ENCODE results near the gene CGNL1.

The CGNL1 gene

GRCh38 chr15:57332326-57332725, 44.0 kb upstream of the CGNL1 start:
- no peak overlapping the region for H3K4me3 ChIP-seq (ENCODE audit: low read depth, low read length)
- no peak for TF ChIP-seq CTCF (conservative IDR thresholded peaks at IDR 0.05; ENCODE audit: low read depth, low read length)
- DNase-seq (ENCODE audit: low read depth), result no peak

- peak; percentile 80 for DNase-seq (ENCODE audit: low read depth)
- no peak for TF ChIP-seq CTCF (conservative IDR thresholded peaks at IDR 0.05; ENCODE audit: low read depth, low read length)
- no peak overlapping the region for H3K4me3 ChIP-seq (ENCODE audit: low read depth, low read length)
Observed at GRCh38 chr15:57333487-57333886, 42.8 kb upstream of the CGNL1 start.

- no peak for TF ChIP-seq CTCF (conservative IDR thresholded peaks at IDR 0.05; ENCODE audit: low read depth, low read length)
Observed at GRCh38 chr15:57334257-57334656, 42.0 kb upstream of the CGNL1 start.

GRCh38 chr15:57335293-57335715, 41.0 kb upstream of the CGNL1 start:
- no peak for TF ChIP-seq CTCF (conservative IDR thresholded peaks at IDR 0.05; ENCODE audit: low read depth, low read length)
- DNase-seq (ENCODE audit: low read depth), result no peak
- no peak overlapping the region for H3K4me3 ChIP-seq (ENCODE audit: low read depth, low read length)

More at GRCh38 chr15:57334257-57334656, 42.0 kb upstream of the CGNL1 start:
- H3K4me3 ChIP-seq (ENCODE audit: low read depth, low read length), result no peak overlapping the region
- DNase-seq (ENCODE audit: low read depth), result peak; percentile 23

- TF ChIP-seq CTCF (conservative IDR thresholded peaks at IDR 0.05; ENCODE audit: low read depth, low read length), result no peak
- DNase-seq (ENCODE audit: low read depth), result no peak
- H3K4me3 ChIP-seq (ENCODE audit: low read depth, low read length), result no peak overlapping the region
Observed at GRCh38 chr15:57335719-57336118, 40.6 kb upstream of the CGNL1 start.

- H3K4me3 ChIP-seq (ENCODE audit: low read depth, low read length), result no peak overlapping the region
- DNase-seq (ENCODE audit: low read depth), result peak; percentile 72
- TF ChIP-seq CTCF (conservative IDR thresholded peaks at IDR 0.05; ENCODE audit: low read depth, low read length), result peak; percentile 54
Observed at GRCh38 chr15:57337868-57338411, 38.4 kb upstream of the CGNL1 start.

GRCh38 chr15:57339321-57339720, 37.0 kb upstream of the CGNL1 start:
- no peak for TF ChIP-seq CTCF (conservative IDR thresholded peaks at IDR 0.05; ENCODE audit: low read depth, low read length)
- H3K4me3 ChIP-seq (ENCODE audit: low read depth, low read length), result no peak overlapping the region
- no peak for DNase-seq (ENCODE audit: low read depth)
